GM12891 (cell line): ENCODE measurements around the gene POC1A.

Experiments
- PAX5 ChIP-seq: IDR thresholded peaks from 2 replicates; pipeline ENCODE4 v1.6.1; 2011; ENCODE audit warnings: low read length, moderate library complexity, mild to moderate bottlenecking; ENCODE audit not compliant: insufficient read depth, severe bottlenecking
- POLR2A ChIP-seq: IDR thresholded peaks from 2 replicates; pipeline ENCODE4 v1.6.1; 2011; ENCODE audit warnings: low read depth, low read length, control low read depth
- POLR2AphosphoS5 ChIP-seq: IDR thresholded peaks from 2 replicates; pipeline ENCODE4 v1.6.1; 2011; ENCODE audit warnings: low read depth, low read length, control low read depth
- POU2F2 ChIP-seq: IDR thresholded peaks from 2 replicates; pipeline ENCODE4 v1.6.1; 2011; ENCODE audit warnings: low read depth, mild to moderate bottlenecking, control low read depth, low read length, moderate library complexity
- TAF1 ChIP-seq: IDR thresholded peaks from 2 replicates; pipeline ENCODE4 v1.6.1; 2011; ENCODE audit warnings: low read depth, low read length, control low read depth

DNA sequence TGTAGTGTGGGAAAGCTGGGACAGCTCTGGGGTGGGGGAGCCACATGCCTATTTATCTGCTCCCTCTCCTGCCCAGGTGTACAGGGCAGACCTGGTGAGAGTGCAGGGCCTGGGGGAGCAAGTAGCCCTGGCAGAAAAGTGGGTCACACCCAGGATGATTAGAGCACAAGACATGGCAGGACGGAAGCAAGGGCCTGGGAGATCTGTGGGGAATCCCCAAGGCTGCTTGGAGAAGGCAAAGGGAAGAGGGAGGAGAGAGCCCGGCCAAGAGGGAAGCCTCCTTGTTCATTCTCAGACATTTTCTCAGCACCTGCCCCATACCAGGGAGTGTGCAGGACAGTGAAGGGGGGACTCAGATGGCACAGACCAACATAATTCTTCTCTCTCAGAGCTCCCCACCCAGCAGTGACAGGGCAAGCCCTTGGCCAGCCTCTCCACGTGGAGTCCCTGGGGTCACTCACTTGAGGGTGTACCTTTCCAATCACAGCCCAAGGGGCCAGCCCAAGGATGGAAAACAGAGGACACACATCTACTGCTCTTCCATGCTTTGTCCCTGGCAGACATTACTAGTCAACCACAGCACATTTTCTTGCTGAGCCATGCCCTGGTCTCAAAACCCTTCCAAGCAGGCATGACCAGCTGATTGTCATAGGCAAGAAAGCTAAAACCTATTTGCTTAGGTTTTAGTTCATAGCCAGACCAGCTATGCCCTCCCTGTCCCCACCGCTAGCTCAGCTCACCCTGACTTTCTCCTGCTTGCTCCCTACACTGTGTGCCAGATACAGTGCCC is 92.9 kb downstream of the POC1A start:
- no peak for TF ChIP-seq PAX5
- no peak for TF ChIP-seq POLR2AphosphoS5
- TF ChIP-seq TAF1, result no peak
- TF ChIP-seq POLR2A, result no peak
- no peak for TF ChIP-seq POU2F2
